ENCODE measurements around the gene WDR38. TPM values are rescaled to one million over a fixed set of nuclear protein-coding genes. Genes with fewer than 3 reads are reported as not detected.

WDR38 gene
- total and polyA plus RNA-seq, 2 of the 13 experiments (the other 11 are each of a cell fraction or from before 2014, with no cell fraction given) = not detected

DNA sequence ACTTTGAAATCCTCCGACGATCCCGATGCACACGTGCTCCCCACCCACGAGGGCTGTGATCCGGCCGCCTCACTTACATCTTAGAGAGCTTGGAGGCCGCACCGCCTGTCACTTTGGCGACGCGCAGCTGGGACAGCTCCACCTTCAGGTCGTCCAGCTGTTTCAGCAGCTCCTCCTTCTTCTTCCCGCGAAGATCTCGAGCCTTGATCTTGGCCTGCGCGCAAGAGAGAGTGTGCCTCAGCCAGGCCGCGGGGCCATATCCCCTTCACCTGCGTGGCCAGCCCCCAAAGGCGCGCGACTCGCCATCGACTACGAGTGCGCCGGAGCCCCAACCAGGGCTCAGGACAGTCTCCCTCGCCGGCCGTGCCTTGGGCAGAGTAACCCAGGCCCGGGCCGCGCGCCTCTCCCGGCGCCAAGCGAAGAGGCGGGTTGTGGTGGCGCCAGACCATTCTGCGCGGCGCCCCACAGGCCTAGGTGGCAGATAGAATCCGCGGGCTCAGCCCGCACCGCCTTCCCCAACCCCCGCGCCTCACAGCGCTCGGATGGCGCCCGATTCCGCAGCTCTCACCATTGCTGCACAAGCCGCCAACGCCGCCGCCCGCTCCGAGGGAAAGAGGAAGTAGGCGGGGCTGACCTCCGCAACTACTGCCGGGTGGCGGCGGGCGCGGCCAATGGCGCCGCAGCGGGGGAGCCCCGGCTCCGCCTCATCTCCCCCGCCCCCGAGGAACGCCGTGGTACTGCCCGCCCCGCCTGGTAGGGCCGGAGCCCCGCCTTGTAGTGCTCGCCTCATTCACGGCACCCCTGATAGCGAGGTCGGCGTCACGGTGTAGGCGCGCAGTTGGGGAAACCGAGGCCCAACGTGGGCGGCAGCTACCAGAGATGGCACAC lies 8.3 kb downstream of the WDR38 start, which contains the start of the genes ARPC5L and RPL35 (continued):
- TF ChIP-seq PAF1 (CRISPR knock-in tag; IDR thresholded peaks at IDR 0.05) = no peak
- TF ChIP-seq NRL (CRISPR knock-in tag; IDR thresholded peaks at IDR 0.05; ENCODE audit: borderline replicate concordance) = peak; percentile 52; the same call in 1 of the 2 replicates
- no peak for TF ChIP-seq HMGA1 (CRISPR knock-in tag; conservative IDR thresholded peaks at IDR 0.05)
- TF ChIP-seq, protein P1, sequence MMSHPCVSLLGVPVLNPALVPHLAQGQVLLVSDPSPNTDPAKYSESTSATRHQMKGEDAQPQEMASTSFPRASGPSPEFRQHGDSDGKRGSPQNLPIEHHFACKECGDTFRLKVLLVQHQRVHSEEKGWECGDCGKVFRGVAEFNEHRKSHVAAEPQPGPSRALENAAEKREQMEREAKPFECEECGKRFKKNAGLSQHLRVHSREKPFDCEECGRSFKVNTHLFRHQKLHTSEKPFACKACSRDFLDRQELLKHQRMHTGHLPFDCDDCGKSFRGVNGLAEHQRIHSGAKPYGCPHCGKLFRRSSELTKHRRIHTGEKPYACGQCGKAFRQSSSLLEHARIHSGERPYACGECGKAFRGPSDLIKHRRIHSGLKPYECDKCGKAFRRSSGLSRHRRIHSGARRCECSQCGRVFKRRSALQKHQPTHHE (CRISPR knock-in tag; IDR thresholded peaks at IDR 0.05; ENCODE audit: borderline replicate concordance) = peak; percentile 81; the same call in 1 of the 2 replicates
- TF ChIP-seq, protein P2, sequence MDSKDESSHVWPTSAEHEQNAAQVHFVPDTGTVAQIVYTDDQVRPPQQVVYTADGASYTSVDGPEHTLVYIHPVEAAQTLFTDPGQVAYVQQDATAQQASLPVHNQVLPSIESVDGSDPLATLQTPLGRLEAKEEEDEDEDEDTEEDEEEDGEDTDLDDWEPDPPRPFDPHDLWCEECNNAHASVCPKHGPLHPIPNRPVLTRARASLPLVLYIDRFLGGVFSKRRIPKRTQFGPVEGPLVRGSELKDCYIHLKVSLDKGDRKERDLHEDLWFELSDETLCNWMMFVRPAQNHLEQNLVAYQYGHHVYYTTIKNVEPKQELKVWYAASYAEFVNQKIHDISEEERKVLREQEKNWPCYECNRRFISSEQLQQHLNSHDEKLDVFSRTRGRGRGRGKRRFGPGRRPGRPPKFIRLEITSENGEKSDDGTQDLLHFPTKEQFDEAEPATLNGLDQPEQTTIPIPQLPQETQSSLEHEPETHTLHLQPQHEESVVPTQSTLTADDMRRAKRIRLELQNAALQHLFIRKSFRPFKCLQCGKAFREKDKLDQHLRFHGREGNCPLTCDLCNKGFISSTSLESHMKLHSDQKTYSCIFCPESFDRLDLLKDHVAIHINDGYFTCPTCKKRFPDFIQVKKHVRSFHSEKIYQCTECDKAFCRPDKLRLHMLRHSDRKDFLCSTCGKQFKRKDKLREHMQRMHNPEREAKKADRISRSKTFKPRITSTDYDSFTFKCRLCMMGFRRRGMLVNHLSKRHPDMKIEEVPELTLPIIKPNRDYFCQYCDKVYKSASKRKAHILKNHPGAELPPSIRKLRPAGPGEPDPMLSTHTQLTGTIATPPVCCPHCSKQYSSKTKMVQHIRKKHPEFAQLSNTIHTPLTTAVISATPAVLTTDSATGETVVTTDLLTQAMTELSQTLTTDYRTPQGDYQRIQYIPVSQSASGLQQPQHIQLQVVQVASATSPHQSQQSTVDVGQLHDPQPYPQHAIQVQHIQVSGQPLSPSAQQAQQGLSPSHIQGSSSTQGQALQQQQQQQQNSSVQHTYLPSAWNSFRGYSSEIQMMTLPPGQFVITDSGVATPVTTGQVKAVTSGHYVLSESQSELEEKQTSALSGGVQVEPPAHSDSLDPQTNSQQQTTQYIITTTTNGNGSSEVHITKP (CRISPR knock-in tag; IDR thresholded peaks at IDR 0.05; ENCODE audit: low read depth) = peak; percentile 99
- peak; percentile 78; the same call in 1 of the 2 replicates for TF ChIP-seq GZF1 (CRISPR knock-in tag; IDR thresholded peaks at IDR 0.05)
- TF ChIP-seq ZNF34 (CRISPR knock-in tag; IDR thresholded peaks at IDR 0.05; ENCODE audit: borderline replicate concordance) = no peak
- TF ChIP-seq, protein P3, sequence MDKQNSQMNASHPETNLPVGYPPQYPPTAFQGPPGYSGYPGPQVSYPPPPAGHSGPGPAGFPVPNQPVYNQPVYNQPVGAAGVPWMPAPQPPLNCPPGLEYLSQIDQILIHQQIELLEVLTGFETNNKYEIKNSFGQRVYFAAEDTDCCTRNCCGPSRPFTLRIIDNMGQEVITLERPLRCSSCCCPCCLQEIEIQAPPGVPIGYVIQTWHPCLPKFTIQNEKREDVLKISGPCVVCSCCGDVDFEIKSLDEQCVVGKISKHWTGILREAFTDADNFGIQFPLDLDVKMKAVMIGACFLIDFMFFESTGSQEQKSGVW (CRISPR knock-in tag; IDR thresholded peaks at IDR 0.05; ENCODE audit: borderline replicate concordance) = no peak
- no peak for TF ChIP-seq SNAI1 (CRISPR knock-in tag; IDR thresholded peaks at IDR 0.05; ENCODE audit: borderline replicate concordance)
- TF ChIP-seq, protein P4, sequence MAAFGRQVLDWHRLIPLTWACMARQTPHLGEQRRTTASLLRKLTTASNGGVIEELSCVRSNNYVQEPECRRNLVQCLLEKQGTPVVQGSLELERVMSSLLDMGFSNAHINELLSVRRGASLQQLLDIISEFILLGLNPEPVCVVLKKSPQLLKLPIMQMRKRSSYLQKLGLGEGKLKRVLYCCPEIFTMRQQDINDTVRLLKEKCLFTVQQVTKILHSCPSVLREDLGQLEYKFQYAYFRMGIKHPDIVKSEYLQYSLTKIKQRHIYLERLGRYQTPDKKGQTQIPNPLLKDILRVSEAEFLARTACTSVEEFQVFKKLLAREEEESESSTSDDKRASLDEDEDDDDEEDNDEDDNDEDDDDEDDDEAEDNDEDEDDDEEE (CRISPR knock-in tag; IDR thresholded peaks at IDR 0.05) = peak; percentile 75; the same call in 1 of the 2 replicates
- peak; percentile 83 for TF ChIP-seq REL (CRISPR knock-in tag; conservative IDR thresholded peaks at IDR 0.05)
- TF ChIP-seq CHCHD3 (CRISPR knock-in tag; IDR thresholded peaks at IDR 0.05) = peak; percentile 84
- TF ChIP-seq TAF15 (IDR thresholded peaks at IDR 0.05; ENCODE audit: low read depth, low read length, poor library complexity, severe bottlenecking) = no peak
- peak; percentile 18; the same call in 1 of the 2 replicates for TF ChIP-seq ARHGAP35 (CRISPR knock-in tag; IDR thresholded peaks at IDR 0.05; ENCODE audit: borderline replicate concordance)
- peak; percentile 57; the same call in 1 of the 2 replicates for TF ChIP-seq ZNF317 (CRISPR knock-in tag; IDR thresholded peaks at IDR 0.05)
- TF ChIP-seq WIZ (CRISPR knock-in tag; IDR thresholded peaks at IDR 0.05) = peak; percentile 91; the same call in 1 of the 2 replicates
- no peak for TF ChIP-seq PTBP1 (IDR thresholded peaks at IDR 0.05; ENCODE audit: low read depth, low read length, poor library complexity, severe bottlenecking)
- peak; percentile 91; the same call in 1 of the 2 replicates for TF ChIP-seq ZFP90 (CRISPR knock-in tag; IDR thresholded peaks at IDR 0.05; ENCODE audit: borderline replicate concordance)
- TF ChIP-seq, protein P5, sequence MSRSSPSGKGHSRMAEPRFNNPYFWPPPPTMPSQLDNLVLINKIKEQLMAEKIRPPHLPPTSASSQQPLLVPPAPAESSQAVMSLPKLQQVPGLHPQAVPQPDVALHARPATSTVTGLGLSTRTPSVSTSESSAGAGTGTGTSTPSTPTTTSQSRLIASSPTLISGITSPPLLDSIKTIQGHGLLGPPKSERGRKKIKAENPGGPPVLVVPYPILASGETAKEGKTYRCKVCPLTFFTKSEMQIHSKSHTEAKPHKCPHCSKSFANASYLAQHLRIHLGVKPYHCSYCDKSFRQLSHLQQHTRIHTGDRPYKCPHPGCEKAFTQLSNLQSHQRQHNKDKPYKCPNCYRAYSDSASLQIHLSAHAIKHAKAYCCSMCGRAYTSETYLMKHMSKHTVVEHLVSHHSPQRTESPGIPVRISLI (CRISPR knock-in tag; IDR thresholded peaks at IDR 0.05; ENCODE audit: borderline replicate concordance) = no peak
